Kidney (tissue), 14 donors: ENCODE results near the gene LY86. TPM values are rescaled to one million over a fixed set of nuclear protein-coding genes. Genes with fewer than 3 reads are reported as not detected.

Experiments
- DNase-seq, 5 donors: peaks; one replicate each; pipeline ENCODE4 v3.0.0-alpha.2; 2013 to 2020
- FAIRE-seq: peaks from 2 replicates; lab custom pipeline; 2012; peaks lifted over from hg19 to GRCh38; lab: Jason Lieb, UNC
- H3K27ac ChIP-seq, 2 donors: one replicate each; pipeline ENCODE4 v1.7.0; 2013; ENCODE audit warnings: low read depth in 2 of 2, low read length in 2 of 2, inconsistent platforms in 1 of 2
- H3K27me3 ChIP-seq: one replicate; pipeline ENCODE4 v1.7.1; 2013; ENCODE audit warnings: low read length, inconsistent platforms; ENCODE audit not compliant: control insufficient read depth, insufficient read depth
- H3K36me3 ChIP-seq, 3 donors: one replicate each; pipeline versions ENCODE4 v1.7.0 to v1.7.1; 2013; ENCODE audit warnings: low read length in 3 of 3, control low read depth in 1 of 3, inconsistent platforms in 1 of 3; ENCODE audit not compliant: insufficient read depth in 3 of 3, control insufficient read depth in 2 of 3
- H3K4me1 ChIP-seq, 3 donors: one replicate each; pipeline versions ENCODE4 v1.7.0 to v1.7.1; 2013; ENCODE audit warnings: low read length in 3 of 3, inconsistent platforms in 1 of 3, low read depth in 1 of 3; ENCODE audit not compliant: control insufficient read depth in 2 of 3, insufficient read depth in 2 of 3
- H3K4me3 ChIP-seq, 3 donors: one replicate each; pipeline versions ENCODE4 v1.7.0 to v1.8.1; 2013; ENCODE audit warnings: low read length in 3 of 3, control low read depth in 1 of 3, inconsistent platforms in 1 of 3
- H3K9ac ChIP-seq, 3 donors: one replicate each; pipeline versions ENCODE4 v1.7.0 to v1.7.1; 2013; ENCODE audit warnings: low read length in 3 of 3, control low read depth in 1 of 3, inconsistent platforms in 1 of 3
- H3K9me3 ChIP-seq, 3 donors: one replicate each; pipeline versions ENCODE4 v1.7.0 to v1.7.1; 2013; ENCODE audit warnings: low read length in 3 of 3, control low read depth in 1 of 3, inconsistent platforms in 1 of 3; ENCODE audit not compliant: control insufficient read depth in 2 of 3, insufficient read depth in 1 of 3
- intact Hi-C: fragments of 100-400 bp; cut with DNase I; formaldehyde crosslinking; loops from one replicate; pipeline ENCODE4 v1.11.1; 2022
- polyA plus RNA-seq: library from polyadenylated mRNA; stranded (reverse); fragments of 350-450 nt; fragmentation: Illumina TruSeq; extraction: RNeasy Lipid Tissue Mini Kit (QIAGEN cat#74804); gene quantifications from one replicate; pipeline ENCODE4 v1.2.3, GENCODE V29; 2014; ENCODE audit warnings: low read depth, low replicate concordance; ENCODE audit not compliant: insufficient read depth
- total RNA-seq: library from RNA; stranded (reverse); fragmentation: NEBNext Ultra II Directional; extraction: Animal tissue kit (Norgen Biotek cat#: 25700); gene quantifications from one replicate; pipeline ENCODE4 v1.2.1, GENCODE V29; 2021
- TF ChIP-seq, protein P1 (sequence below): IDR thresholded peaks from 3 replicates; pipeline ENCODE4 v1.5.1; 2012; ENCODE audit warnings: mild to moderate bottlenecking, moderate library complexity, borderline replicate concordance; ENCODE audit not compliant: insufficient read depth; ENCODE audit errors: extremely low read depth
- donor health status: control.
- donor health status: control.
- donor health status: control.
- donor health status: control.
- donor health status: control.
- donor health status: DM: yes; HTN: yes; CAD: no.
- donor health status: Normal renal cell carcinoma (clear cell type).

Gene LY86
- total and polyA plus RNA-seq, 2 donors from 2014 or later, result 4.8 to 6.1 TPM

DNA sequence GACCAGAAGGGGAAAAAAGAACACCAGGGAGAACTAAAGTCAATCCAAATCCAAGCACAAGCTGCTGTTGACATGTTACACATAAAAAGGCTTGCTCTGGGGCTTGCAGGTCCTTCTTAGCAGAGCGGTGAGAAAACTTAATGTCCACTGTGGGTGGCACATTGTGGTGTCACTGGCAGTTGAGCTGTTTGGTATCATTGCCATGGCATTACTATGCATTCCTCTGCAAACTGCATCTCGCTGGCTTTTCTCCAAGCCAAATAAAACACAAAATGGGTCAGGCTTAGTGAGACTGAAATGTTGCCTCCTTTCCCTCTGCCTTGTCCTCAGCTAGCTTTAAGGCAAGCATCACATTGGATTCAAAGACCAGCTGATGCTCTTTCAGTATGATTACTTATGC is 40.9 kb downstream of the LY86 start:
- intact Hi-C loops, result no loop called here
- DNase-seq (peak in 3 of 5 donors; percentile 14 to 58 (median 19)), FAIRE-seq (no peak)
- TF ChIP-seq, protein P1, sequence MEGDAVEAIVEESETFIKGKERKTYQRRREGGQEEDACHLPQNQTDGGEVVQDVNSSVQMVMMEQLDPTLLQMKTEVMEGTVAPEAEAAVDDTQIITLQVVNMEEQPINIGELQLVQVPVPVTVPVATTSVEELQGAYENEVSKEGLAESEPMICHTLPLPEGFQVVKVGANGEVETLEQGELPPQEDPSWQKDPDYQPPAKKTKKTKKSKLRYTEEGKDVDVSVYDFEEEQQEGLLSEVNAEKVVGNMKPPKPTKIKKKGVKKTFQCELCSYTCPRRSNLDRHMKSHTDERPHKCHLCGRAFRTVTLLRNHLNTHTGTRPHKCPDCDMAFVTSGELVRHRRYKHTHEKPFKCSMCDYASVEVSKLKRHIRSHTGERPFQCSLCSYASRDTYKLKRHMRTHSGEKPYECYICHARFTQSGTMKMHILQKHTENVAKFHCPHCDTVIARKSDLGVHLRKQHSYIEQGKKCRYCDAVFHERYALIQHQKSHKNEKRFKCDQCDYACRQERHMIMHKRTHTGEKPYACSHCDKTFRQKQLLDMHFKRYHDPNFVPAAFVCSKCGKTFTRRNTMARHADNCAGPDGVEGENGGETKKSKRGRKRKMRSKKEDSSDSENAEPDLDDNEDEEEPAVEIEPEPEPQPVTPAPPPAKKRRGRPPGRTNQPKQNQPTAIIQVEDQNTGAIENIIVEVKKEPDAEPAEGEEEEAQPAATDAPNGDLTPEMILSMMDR, result no peak
- Histone ChIP-seq H3K9me3 (no peaks in the 10 kb centered on the region), H3K27me3 (no peaks in the 10 kb centered on the region), H3K4me1 (no peaks in the 10 kb centered on the region), H3K9ac (no peak overlapping the region), H3K27ac (no peak overlapping the region), H3K36me3 (no peaks in the 10 kb centered on the region), H3K4me3 (no peak overlapping the region)

DNA sequence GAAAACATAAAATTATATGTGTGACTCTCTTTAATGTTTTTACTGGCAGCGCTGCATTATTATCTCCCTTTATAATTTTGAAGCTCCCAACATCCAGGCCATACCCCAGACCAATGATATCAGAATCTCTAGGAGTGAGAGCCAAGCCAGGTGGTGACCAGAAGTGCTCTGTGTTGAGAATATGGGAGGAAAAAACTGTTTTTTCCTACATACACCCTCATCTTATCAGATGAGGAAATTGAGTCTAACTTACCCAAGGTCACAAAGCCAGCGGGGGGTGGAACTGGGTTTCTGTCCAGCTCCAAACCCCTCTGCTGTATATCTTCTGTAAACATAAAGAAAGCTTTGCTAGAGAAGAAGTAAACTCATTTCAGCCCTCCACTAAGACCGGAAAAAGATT is 42.5 kb downstream of the LY86 start:
- no peak for DNase-seq
- no peak overlapping the region for H3K27ac ChIP-seq
- intact Hi-C loops, result no loop called here
- no peaks in the 10 kb centered on the region for H3K27me3 ChIP-seq
- TF ChIP-seq, protein P1, result no peak
- no peak for FAIRE-seq
- H3K36me3 ChIP-seq, result no peaks in the 10 kb centered on the region
- no peaks in the 10 kb centered on the region for H3K4me1 ChIP-seq
- no peak overlapping the region for H3K9ac ChIP-seq
- no peaks in the 10 kb centered on the region for H3K9me3 ChIP-seq
- no peak overlapping the region for H3K4me3 ChIP-seq

DNA sequence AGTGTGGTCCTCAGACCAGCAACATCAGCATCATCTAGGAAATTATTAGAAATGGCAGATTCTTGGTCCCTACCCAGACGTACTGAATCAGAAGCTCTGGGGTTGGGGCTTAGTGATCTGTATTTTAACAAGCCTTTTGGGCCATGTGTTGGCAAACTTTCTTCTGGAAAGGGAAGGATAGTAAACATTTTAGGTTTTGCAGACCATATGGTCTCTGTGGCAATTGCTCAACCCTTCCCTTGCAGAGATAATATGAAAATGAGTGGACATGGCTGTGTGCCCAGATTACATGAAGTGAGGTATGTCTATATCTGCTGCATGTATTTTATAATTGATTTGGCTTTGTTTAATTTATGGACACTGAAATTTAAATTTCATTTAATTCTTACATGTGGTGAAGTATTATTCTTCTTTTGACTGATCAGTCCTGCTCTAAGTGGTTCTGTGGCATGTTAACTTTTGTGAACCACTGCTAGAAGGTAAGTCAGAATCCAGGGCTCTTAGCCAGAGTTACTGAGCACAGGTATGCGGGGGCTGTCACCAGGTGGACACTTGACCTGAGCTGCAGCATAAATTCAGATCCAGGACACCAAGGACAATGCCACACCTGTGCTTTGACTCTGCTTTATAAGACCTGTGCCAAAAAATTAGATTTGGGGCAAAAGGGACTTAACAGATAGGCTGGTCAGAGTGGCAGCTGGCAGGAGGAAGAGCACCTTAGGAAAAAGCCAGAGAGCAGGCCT is 43.2 kb downstream of the LY86 start:
- Histone ChIP-seq H3K4me3 (no peak overlapping the region), H3K9ac (no peak overlapping the region), H3K36me3 (no peaks in the 10 kb centered on the region), H3K9me3 (no peaks in the 10 kb centered on the region), H3K27ac (no peak overlapping the region), H3K27me3 (no peaks in the 10 kb centered on the region), H3K4me1 (peaks cover 0 to 3% (median 0%) of the 10 kb centered on the region in 3 donors)
- FAIRE-seq, result no peak
- TF ChIP-seq, protein P1, result no peak
- intact Hi-C loops, result no loop called here
- DNase-seq, result no peak
